GM12892 (cell line): Measurements from ENCODE around the gene ARL16.

Experiments used
- POLR2A ChIP-seq: IDR thresholded peaks from 2 replicates; pipeline ENCODE4 v1.6.1; 2011; ENCODE audit warnings: low read depth, low read length, control low read depth
- POLR2AphosphoS5 ChIP-seq: IDR thresholded peaks from 2 replicates; pipeline ENCODE4 v1.6.1; 2011; ENCODE audit warnings: low read depth, low read length, control low read depth
- TAF1 ChIP-seq: IDR thresholded peaks from 2 replicates; pipeline ENCODE4 v1.6.1; 2011; ENCODE audit warnings: low read depth, mild to moderate bottlenecking, control low read depth, low read length, borderline replicate concordance

- TF ChIP-seq POLR2AphosphoS5 = no peak
- TF ChIP-seq TAF1 = no peak
- no peak for TF ChIP-seq POLR2A
These were observed 1.5 kb upstream of the ARL16 start for GRCh38 chr17:81685108-81685507.
